ENCODE measurements around the gene ZBTB22.

ZBTB22 gene

GRCh38 chr6:33336495-33336894 is 19.0 kb upstream of the ZBTB22 start:
- Histone ChIP-seq H3K4me1 (ENCODE audit: control insufficient read depth in 2 of 2, insufficient read depth in 1 of 2, low read depth in 1 of 2, low read length in 2 of 2) (no peaks in the 10 kb centered on the region), H2BK5ac (ENCODE audit: low read length) (no peak overlapping the region), H3K4me2 (ENCODE audit: insufficient read depth, low read length, poor library complexity, severe bottlenecking) (no peak overlapping the region), H3K23ac (ENCODE audit: low read depth, low read length, poor library complexity) (no peak overlapping the region), H4K8ac (ENCODE audit: low read depth, low read length) (no peak overlapping the region), H3K27ac (replicated peaks; ENCODE audit: low read length) (no peak overlapping the region), H2BK120ac (ENCODE audit: low read depth, low read length) (no peak overlapping the region), H3K18ac (ENCODE audit: low read length) (no peak overlapping the region), H3K14ac (ENCODE audit: low read length) (no peak overlapping the region), H2AK5ac (ENCODE audit: low read depth, low read length) (no peak overlapping the region), H3K9ac (ENCODE audit: low read depth, low read length, poor library complexity) (no peak overlapping the region), H3K79me1 (ENCODE audit: low read depth, low read length) (no peaks in the 10 kb centered on the region), H2BK15ac (ENCODE audit: low read length) (no peak overlapping the region), H3K9me3 (replicated peaks in 1 of 2; ENCODE audit: control insufficient read depth in 2 of 2, insufficient read depth in 1 of 2, low read depth in 1 of 2, low read length in 2 of 2) (no peaks in the 10 kb centered on the region), H3K27me3 (ENCODE audit: control insufficient read depth in 3 of 3, insufficient read depth in 3 of 3, low read depth in 1 of 3, low read length in 3 of 3) (peaks cover 0 to 2% (median 0%) of the 10 kb centered on the region in 3 experiments), H4K91ac (ENCODE audit: low read depth, low read length, poor library complexity) (no peak overlapping the region), H3K4ac (ENCODE audit: low read length) (no peak overlapping the region), H3K4me3 (ENCODE audit: low read length in 2 of 2) (no peak overlapping the region), H2AFZ (ENCODE audit: low read length) (no peak overlapping the region), H3K36me3 (replicated peaks in 1 of 2; ENCODE audit: control insufficient read depth in 2 of 2, insufficient read depth in 2 of 2, low read length in 2 of 2) (no peaks in the 10 kb centered on the region), H2BK12ac (ENCODE audit: low read length) (no peak overlapping the region)
- no CpG with 5 or more reads among the region's 3 CpGs for WGBS, 2 donors (ENCODE audit: extremely low coverage in 2 of 2, insufficient read length in 2 of 2, insufficient replicate concordance in 1 of 2)
- DNase-seq (ENCODE audit: low spot score): no peak

- Histone ChIP-seq H3K36me3 (replicated peaks in 1 of 2; ENCODE audit: control insufficient read depth in 2 of 2, insufficient read depth in 2 of 2, low read length in 2 of 2) (no peaks in the 10 kb centered on the region), H3K9me3 (replicated peaks in 1 of 2; ENCODE audit: control insufficient read depth in 2 of 2, insufficient read depth in 1 of 2, low read depth in 1 of 2, low read length in 2 of 2) (no peaks in the 10 kb centered on the region), H3K79me1 (ENCODE audit: low read depth, low read length) (no peaks in the 10 kb centered on the region), H4K8ac (ENCODE audit: low read depth, low read length) (no peak overlapping the region), H3K18ac (ENCODE audit: low read length) (no peak overlapping the region), H3K9ac (ENCODE audit: low read depth, low read length, poor library complexity) (no peak overlapping the region), H3K27me3 (ENCODE audit: control insufficient read depth in 3 of 3, insufficient read depth in 3 of 3, low read depth in 1 of 3, low read length in 3 of 3) (peaks cover 0 to 2% (median 0%) of the 10 kb centered on the region in 3 experiments), H2BK12ac (ENCODE audit: low read length) (no peak overlapping the region), H2AFZ (ENCODE audit: low read length) (no peak overlapping the region), H3K4ac (ENCODE audit: low read length) (no peak overlapping the region), H3K4me1 (ENCODE audit: control insufficient read depth in 2 of 2, insufficient read depth in 1 of 2, low read depth in 1 of 2, low read length in 2 of 2) (no peaks in the 10 kb centered on the region), H3K4me2 (ENCODE audit: insufficient read depth, low read length, poor library complexity, severe bottlenecking) (no peak overlapping the region), H2BK5ac (ENCODE audit: low read length) (no peak overlapping the region), H2BK15ac (ENCODE audit: low read length) (no peak overlapping the region), H3K27ac (replicated peaks; ENCODE audit: low read length) (no peak overlapping the region), H2BK120ac (ENCODE audit: low read depth, low read length) (no peak overlapping the region), H3K23ac (ENCODE audit: low read depth, low read length, poor library complexity) (no peak overlapping the region), H3K4me3 (ENCODE audit: low read length in 2 of 2) (no peak overlapping the region), H2AK5ac (ENCODE audit: low read depth, low read length) (no peak overlapping the region), H3K14ac (ENCODE audit: low read length) (no peak overlapping the region), H4K91ac (ENCODE audit: low read depth, low read length, poor library complexity) (no peak overlapping the region)
- DNase-seq (ENCODE audit: low spot score): no peak
- WGBS, 2 donors (ENCODE audit: extremely low coverage in 2 of 2, insufficient read length in 2 of 2, insufficient replicate concordance in 1 of 2): no CpG with 5 or more reads among the region's 4 CpGs
Measured at GRCh38 chr6:33335916-33336315, 18.4 kb upstream of the ZBTB22 start.

DNA sequence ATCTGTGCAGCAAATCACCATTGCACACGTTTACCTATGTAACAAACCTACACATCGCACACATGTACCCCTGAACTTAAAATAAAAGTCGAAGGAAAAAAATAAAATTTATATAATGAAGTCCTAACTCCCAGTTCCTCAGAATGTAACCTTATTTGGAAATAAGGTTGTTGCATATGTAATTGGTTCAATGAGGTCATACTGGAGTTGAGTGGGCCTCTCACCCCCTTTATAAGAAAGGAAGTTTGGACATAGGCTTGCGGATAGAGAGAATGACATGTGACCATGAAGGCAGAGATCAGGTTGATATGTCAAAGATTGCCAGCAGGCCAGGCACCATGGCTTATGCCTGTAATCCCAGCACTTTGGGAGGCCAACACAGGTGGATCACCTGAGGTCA is 16.1 kb upstream of the ZBTB22 start:
- H3K18ac ChIP-seq (ENCODE audit: low read length): no peak overlapping the region
- H3K4me3 ChIP-seq (ENCODE audit: low read length in 2 of 2): no peak overlapping the region
- H3K4me1 ChIP-seq (ENCODE audit: control insufficient read depth in 2 of 2, insufficient read depth in 1 of 2, low read depth in 1 of 2, low read length in 2 of 2): no peaks in the 10 kb centered on the region
- no peak overlapping the region for H3K9ac ChIP-seq (ENCODE audit: low read depth, low read length, poor library complexity)
- DNase-seq (ENCODE audit: low spot score): no peak
- no peak overlapping the region for H2AFZ ChIP-seq (ENCODE audit: low read length)
- no peak overlapping the region for H3K14ac ChIP-seq (ENCODE audit: low read length)
- peaks cover 0 to 5% (median 0%) of the 10 kb centered on the region in 3 experiments for H3K27me3 ChIP-seq (ENCODE audit: control insufficient read depth in 3 of 3, insufficient read depth in 3 of 3, low read depth in 1 of 3, low read length in 3 of 3)
- H3K23ac ChIP-seq (ENCODE audit: low read depth, low read length, poor library complexity): no peak overlapping the region
- no CpG with 5 or more reads among the region's 4 CpGs for WGBS, 2 donors (ENCODE audit: extremely low coverage in 2 of 2, insufficient read length in 2 of 2, insufficient replicate concordance in 1 of 2)
- no peaks in the 10 kb centered on the region for H3K36me3 ChIP-seq (replicated peaks in 1 of 2; ENCODE audit: control insufficient read depth in 2 of 2, insufficient read depth in 2 of 2, low read length in 2 of 2)
- H3K79me1 ChIP-seq (ENCODE audit: low read depth, low read length): no peaks in the 10 kb centered on the region
- H2BK5ac ChIP-seq (ENCODE audit: low read length): no peak overlapping the region
- no peak overlapping the region for H3K4ac ChIP-seq (ENCODE audit: low read length)
- no peak overlapping the region for H2BK12ac ChIP-seq (ENCODE audit: low read length)
- no peak overlapping the region for H2AK5ac ChIP-seq (ENCODE audit: low read depth, low read length)
- H3K4me2 ChIP-seq (ENCODE audit: insufficient read depth, low read length, poor library complexity, severe bottlenecking): no peak overlapping the region
- no peak overlapping the region for H2BK120ac ChIP-seq (ENCODE audit: low read depth, low read length)
- H2BK15ac ChIP-seq (ENCODE audit: low read length): no peak overlapping the region
- H3K27ac ChIP-seq (replicated peaks; ENCODE audit: low read length): no peak overlapping the region
- H3K9me3 ChIP-seq (replicated peaks in 1 of 2; ENCODE audit: control insufficient read depth in 2 of 2, insufficient read depth in 1 of 2, low read depth in 1 of 2, low read length in 2 of 2): no peaks in the 10 kb centered on the region
- no peak overlapping the region for H4K8ac ChIP-seq (ENCODE audit: low read depth, low read length)
- no peak overlapping the region for H4K91ac ChIP-seq (ENCODE audit: low read depth, low read length, poor library complexity)

DNA sequence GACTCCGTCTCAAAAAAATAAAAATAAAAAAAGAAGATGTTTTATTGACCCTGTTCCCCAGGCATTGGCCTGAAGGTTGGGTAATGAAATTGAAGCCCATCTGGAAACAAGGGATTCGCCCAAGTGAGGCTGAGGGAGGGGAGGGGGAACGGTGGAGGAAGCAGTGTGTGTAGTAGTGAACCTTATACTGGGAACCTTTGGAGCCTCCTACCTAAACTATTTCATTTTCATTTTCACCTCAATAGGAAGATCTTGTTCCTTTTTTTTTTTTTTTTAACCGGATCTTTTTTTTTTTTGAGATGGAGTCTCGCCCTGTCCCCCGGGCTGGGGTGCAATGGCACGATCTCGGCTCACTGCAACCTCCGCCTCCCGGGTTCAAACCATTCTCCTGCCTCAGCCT is 13.2 kb upstream of the ZBTB22 start:
- H4K8ac ChIP-seq (ENCODE audit: low read depth, low read length): no peak overlapping the region
- no peak overlapping the region for H2BK12ac ChIP-seq (ENCODE audit: low read length)
- no peak overlapping the region for H3K9ac ChIP-seq (ENCODE audit: low read depth, low read length, poor library complexity)
- no peak overlapping the region for H3K4me2 ChIP-seq (ENCODE audit: insufficient read depth, low read length, poor library complexity, severe bottlenecking)
- no peak overlapping the region for H2BK5ac ChIP-seq (ENCODE audit: low read length)
- no peak for DNase-seq (ENCODE audit: low spot score)
- H3K4me1 ChIP-seq (ENCODE audit: control insufficient read depth in 2 of 2, insufficient read depth in 1 of 2, low read depth in 1 of 2, low read length in 2 of 2): no peaks in the 10 kb centered on the region
- H3K36me3 ChIP-seq (replicated peaks in 1 of 2; ENCODE audit: control insufficient read depth in 2 of 2, insufficient read depth in 2 of 2, low read length in 2 of 2): no peaks in the 10 kb centered on the region
- H3K14ac ChIP-seq (ENCODE audit: low read length): no peak overlapping the region
- H2AFZ ChIP-seq (ENCODE audit: low read length): no peak overlapping the region
- no peak overlapping the region for H3K23ac ChIP-seq (ENCODE audit: low read depth, low read length, poor library complexity)
- H3K27ac ChIP-seq (replicated peaks; ENCODE audit: low read length): no peak overlapping the region
- WGBS, 2 donors (ENCODE audit: extremely low coverage in 2 of 2, insufficient read length in 2 of 2, insufficient replicate concordance in 1 of 2): no CpG with 5 or more reads among the region's 10 CpGs
- H3K4me3 ChIP-seq (ENCODE audit: low read length in 2 of 2): no peak overlapping the region
- H2BK15ac ChIP-seq (ENCODE audit: low read length): no peak overlapping the region
- H3K79me1 ChIP-seq (ENCODE audit: low read depth, low read length): no peaks in the 10 kb centered on the region
- no peak overlapping the region for H2AK5ac ChIP-seq (ENCODE audit: low read depth, low read length)
- H3K4ac ChIP-seq (ENCODE audit: low read length): no peak overlapping the region
- no peak overlapping the region for H4K91ac ChIP-seq (ENCODE audit: low read depth, low read length, poor library complexity)
- H3K9me3 ChIP-seq (replicated peaks in 1 of 2; ENCODE audit: control insufficient read depth in 2 of 2, insufficient read depth in 1 of 2, low read depth in 1 of 2, low read length in 2 of 2): no peaks in the 10 kb centered on the region
- no peak overlapping the region for H2BK120ac ChIP-seq (ENCODE audit: low read depth, low read length)
- H3K27me3 ChIP-seq (ENCODE audit: control insufficient read depth in 3 of 3, insufficient read depth in 3 of 3, low read depth in 1 of 3, low read length in 3 of 3): peaks cover 0 to 3% (median 0%) of the 10 kb centered on the region in 3 experiments
- no peak overlapping the region for H3K18ac ChIP-seq (ENCODE audit: low read length)

Data from neuronal stem cell (in vitro differentiated cells).